Stimulated activated naive CD8-positive, alpha-beta T cell treated with anti-CD3 and anti-CD28 coated beads, Interleukin-15, Interleukin-2, amounts not matched to agents 100 ng/mL and 50 ng/mL, for 24 hours (primary cell): Measurements from ENCODE around the gene NDUFS8.

Source experiments
- H3K27ac Mint-ChIP-seq: one replicate; pipeline ENCODE4 v1.8.0; 2021; ENCODE audit warnings: mild to moderate bottlenecking, mixed read lengths
- H3K27me3 Mint-ChIP-seq: one replicate; pipeline ENCODE4 v1.8.0; 2021; ENCODE audit warnings: mixed read lengths
- H3K36me3 Mint-ChIP-seq: one replicate; pipeline ENCODE4 v1.8.0; 2021; ENCODE audit warnings: low read depth, mixed read lengths
- H3K4me1 Mint-ChIP-seq: one replicate; pipeline ENCODE4 v1.8.0; 2021; ENCODE audit warnings: low read depth, mixed read lengths
- H3K4me3 Mint-ChIP-seq: one replicate; pipeline ENCODE4 v1.8.0; 2021; ENCODE audit warnings: mild to moderate bottlenecking, mixed read lengths
- H3K9me3 Mint-ChIP-seq: one replicate; pipeline ENCODE4 v1.8.0; 2021; ENCODE audit warnings: mixed read lengths

Gene NDUFS8

GRCh38 chr11:68010090-68011041 lies 20.1 kb upstream of the NDUFS8 start, which contains the start of gene ALDH3B1:
TSS of gene ALDH3B1 (plus strand) at chr11:68010327. CDS start at chr11:68015298, 4,971 bp downstream.
- Mint-ChIP-seq H3K36me3 (no peaks in the 10 kb centered on the region), H3K9me3 (no peaks in the 10 kb centered on the region), H3K4me1 (peaks cover 19% of the 10 kb centered on the region), H3K27me3 (no peaks in the 10 kb centered on the region), H3K4me3 (no peak within 1 kb of the TSS), H3K27ac (peak within 1 kb of the TSS; percentile 13)

DNA sequence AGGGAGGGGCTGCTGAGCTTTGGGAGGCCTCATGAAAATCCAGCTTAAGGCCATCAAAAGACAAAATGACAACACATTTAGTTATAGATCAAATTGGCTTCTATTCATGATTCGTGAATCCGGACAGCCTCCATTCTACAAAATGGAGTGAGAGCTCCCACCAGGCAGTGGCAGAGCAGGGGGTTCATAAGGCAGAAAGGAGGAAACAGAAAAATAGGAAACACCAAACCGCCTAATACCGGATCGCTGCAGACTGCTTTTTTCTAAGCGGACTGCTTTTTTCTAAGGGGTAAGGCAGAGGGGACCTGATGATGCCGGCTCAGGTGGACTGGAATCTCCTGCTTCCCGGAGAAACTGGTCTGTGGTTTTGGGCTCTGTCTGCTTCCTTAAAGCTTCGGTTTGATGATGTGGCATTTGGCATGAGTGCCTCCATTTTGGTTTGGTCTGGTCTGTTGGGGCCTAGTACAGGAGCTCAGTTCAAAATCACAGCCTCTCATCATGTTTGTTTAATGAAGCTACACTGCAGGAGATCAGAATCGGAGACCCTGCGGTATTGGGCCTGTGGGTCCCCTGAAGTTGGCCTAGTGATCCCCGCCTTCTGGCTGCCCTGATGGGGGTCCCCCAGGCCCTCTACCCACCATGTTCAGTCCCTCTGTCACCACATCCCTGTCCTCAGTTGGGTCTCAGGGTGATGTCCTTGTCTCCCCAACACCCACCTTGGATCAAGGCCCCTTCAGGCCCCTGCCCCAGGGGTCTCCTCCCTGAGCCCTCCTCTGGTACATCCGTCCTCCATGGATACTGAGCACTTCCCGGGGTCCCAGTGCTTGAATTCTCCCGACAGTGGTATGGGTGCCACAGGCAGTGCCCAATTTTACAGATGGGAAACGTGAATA lies 19.2 kb upstream of the NDUFS8 start:
- Mint-ChIP-seq H3K27me3 (no peaks in the 10 kb centered on the region), H3K9me3 (no peaks in the 10 kb centered on the region), H3K27ac (no peak overlapping the region), H3K4me1 (peaks cover 16% of the 10 kb centered on the region), H3K4me3 (no peak overlapping the region), H3K36me3 (no peaks in the 10 kb centered on the region)

- Mint-ChIP-seq H3K4me3 (no peak overlapping the region), H3K9me3 (no peaks in the 10 kb centered on the region), H3K27ac (no peak overlapping the region), H3K27me3 (no peaks in the 10 kb centered on the region), H3K4me1 (peaks cover 16% of the 10 kb centered on the region), H3K36me3 (no peaks in the 10 kb centered on the region)
Measured at GRCh38 chr11:68012044-68012842, 18.2 kb upstream of the NDUFS8 start.

- H3K4me3 Mint-ChIP-seq = no peak overlapping the region
- H3K27ac Mint-ChIP-seq = no peak overlapping the region
- no peaks in the 10 kb centered on the region for H3K9me3 Mint-ChIP-seq
- H3K36me3 Mint-ChIP-seq = no peaks in the 10 kb centered on the region
- no peaks in the 10 kb centered on the region for H3K27me3 Mint-ChIP-seq
- peaks cover 16% of the 10 kb centered on the region for H3K4me1 Mint-ChIP-seq
Measured at GRCh38 chr11:68012843-68013610, 17.5 kb upstream of the NDUFS8 start.

DNA sequence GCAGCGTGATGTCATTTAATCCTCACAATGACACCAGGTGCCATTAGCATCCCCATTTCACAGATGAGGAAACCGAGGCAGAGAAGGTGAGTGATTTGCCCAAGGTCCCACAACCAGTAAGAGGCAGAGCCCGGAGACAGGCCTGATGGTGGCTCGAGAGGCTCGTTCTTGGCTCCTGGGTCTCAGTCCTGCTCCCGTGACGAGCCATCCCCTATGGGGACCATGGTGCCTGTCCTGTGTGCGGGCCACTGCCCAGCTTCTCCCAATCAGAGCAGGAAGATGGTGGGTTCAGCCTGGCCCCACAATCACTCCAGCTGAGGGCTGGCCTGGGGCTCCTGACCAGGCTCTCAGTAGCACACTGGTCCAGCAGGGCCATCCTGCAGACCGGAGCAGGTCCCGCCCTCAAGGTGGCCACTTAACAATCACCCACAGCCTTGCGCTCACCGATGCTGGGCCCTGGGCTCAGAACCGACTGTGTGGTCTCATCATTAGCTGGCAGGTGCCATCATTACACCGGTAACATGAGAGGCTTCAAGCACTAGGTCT lies 16.8 kb upstream of the NDUFS8 start:
- Mint-ChIP-seq H3K27ac (no peak overlapping the region), H3K4me3 (no peak overlapping the region), H3K9me3 (no peaks in the 10 kb centered on the region), H3K4me1 (peaks cover 15% of the 10 kb centered on the region), H3K27me3 (no peaks in the 10 kb centered on the region), H3K36me3 (no peaks in the 10 kb centered on the region)

GRCh38 chr11:68014157-68014946 lies 16.1 kb upstream of the NDUFS8 start:
- Mint-ChIP-seq H3K4me3 (no peak overlapping the region), H3K4me1 (peaks cover 8% of the 10 kb centered on the region), H3K9me3 (no peaks in the 10 kb centered on the region), H3K27ac (no peak overlapping the region), H3K36me3 (no peaks in the 10 kb centered on the region), H3K27me3 (no peaks in the 10 kb centered on the region)

DNA sequence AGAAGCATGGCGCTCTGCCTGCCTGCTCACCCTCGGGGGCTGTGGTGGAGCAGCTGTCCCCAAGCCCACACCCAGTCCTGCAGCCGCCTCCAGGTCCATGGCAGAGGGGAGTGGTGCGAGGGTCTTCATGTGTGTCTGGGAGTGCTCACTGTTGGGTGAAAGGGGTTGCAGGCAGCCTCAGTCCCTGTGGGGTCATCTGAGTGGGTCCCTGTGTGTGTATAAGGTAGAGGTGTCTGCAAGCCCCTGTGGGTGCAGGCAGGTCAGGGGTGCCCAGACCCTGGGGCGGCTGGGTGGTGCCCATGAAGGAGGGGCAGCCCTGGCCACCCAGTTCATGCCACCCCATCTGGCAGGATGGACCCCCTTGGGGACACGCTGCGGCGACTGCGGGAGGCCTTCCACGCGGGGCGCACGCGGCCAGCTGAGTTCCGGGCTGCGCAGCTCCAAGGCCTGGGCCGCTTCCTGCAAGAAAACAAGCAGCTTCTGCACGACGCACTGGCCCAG lies 15.5 kb upstream of the NDUFS8 start:
- Mint-ChIP-seq H3K4me1 (peaks cover 2% of the 10 kb centered on the region), H3K27me3 (no peaks in the 10 kb centered on the region), H3K36me3 (no peaks in the 10 kb centered on the region), H3K27ac (no peak overlapping the region), H3K4me3 (no peak overlapping the region), H3K9me3 (no peaks in the 10 kb centered on the region)

- no peaks in the 10 kb centered on the region for H3K4me1 Mint-ChIP-seq
- no peaks in the 10 kb centered on the region for H3K36me3 Mint-ChIP-seq
- H3K9me3 Mint-ChIP-seq = no peaks in the 10 kb centered on the region
- H3K27me3 Mint-ChIP-seq = no peaks in the 10 kb centered on the region
- H3K4me3 Mint-ChIP-seq = no peak overlapping the region
- H3K27ac Mint-ChIP-seq = no peak overlapping the region
Measured at GRCh38 chr11:68015467-68015866, 15.0 kb upstream of the NDUFS8 start.

GRCh38 chr11:68016161-68016903 lies 14.1 kb upstream of the NDUFS8 start:
- Mint-ChIP-seq H3K4me3 (no peak overlapping the region), H3K4me1 (no peaks in the 10 kb centered on the region), H3K9me3 (no peaks in the 10 kb centered on the region), H3K36me3 (no peaks in the 10 kb centered on the region), H3K27ac (no peak overlapping the region), H3K27me3 (no peaks in the 10 kb centered on the region)

GRCh38 chr11:68016904-68017817 lies 13.3 kb upstream of the NDUFS8 start:
- H3K4me3 Mint-ChIP-seq = no peak overlapping the region
- H3K27ac Mint-ChIP-seq = no peak overlapping the region
- H3K9me3 Mint-ChIP-seq = no peaks in the 10 kb centered on the region
- no peaks in the 10 kb centered on the region for H3K27me3 Mint-ChIP-seq
- no peaks in the 10 kb centered on the region for H3K36me3 Mint-ChIP-seq
- no peaks in the 10 kb centered on the region for H3K4me1 Mint-ChIP-seq

- Mint-ChIP-seq H3K36me3 (no peaks in the 10 kb centered on the region), H3K4me3 (no peak overlapping the region)
Measured at GRCh38 chr11:68017980-68018729, 12.3 kb upstream of the NDUFS8 start.

More at GRCh38 chr11:68017980-68018729, 12.3 kb upstream of the NDUFS8 start:
- Mint-ChIP-seq H3K27me3 (no peaks in the 10 kb centered on the region), H3K4me1 (no peaks in the 10 kb centered on the region), H3K27ac (no peak overlapping the region), H3K9me3 (no peaks in the 10 kb centered on the region)
